Cerebellar nuclear complex (tissue), 1 donor: Measurements from ENCODE around the gene SETBP1.

Source experiments
- DNase-seq, 2 experiments: peaks; one replicate each; lab custom pipeline; 2025; lab: John Stamatoyannopoulos, UW

SETBP1 gene

GRCh38 chr18:44816477-44816876 lies 135.8 kb downstream of the SETBP1 start:
- no peak for DNase-seq

GRCh38 chr18:44817831-44818473 lies 137.3 kb downstream of the SETBP1 start:
- DNase-seq: no peak

- DNase-seq: no peak
Observed at GRCh38 chr18:44818668-44819403, 138.1 kb downstream of the SETBP1 start.

GRCh38 chr18:44819944-44820510 lies 139.3 kb downstream of the SETBP1 start:
- peak in 1 of 2 experiments; percentile 23 for DNase-seq

GRCh38 chr18:44821924-44822323 lies 141.2 kb downstream of the SETBP1 start:
- no peak for DNase-seq

GRCh38 chr18:44823286-44823685 lies 142.6 kb downstream of the SETBP1 start:
- DNase-seq: no peak

GRCh38 chr18:44823782-44824181 lies 143.1 kb downstream of the SETBP1 start:
- DNase-seq: no peak

GRCh38 chr18:44824884-44825283 lies 144.2 kb downstream of the SETBP1 start:
- no peak for DNase-seq

GRCh38 chr18:44826418-44827259 lies 146.0 kb downstream of the SETBP1 start:
- DNase-seq: no peak

GRCh38 chr18:44828080-44828479 lies 147.4 kb downstream of the SETBP1 start:
- no peak for DNase-seq

GRCh38 chr18:44830581-44830980 lies 149.9 kb downstream of the SETBP1 start:
- DNase-seq: no peak

GRCh38 chr18:44833786-44834185 lies 153.1 kb downstream of the SETBP1 start:
- no peak for DNase-seq

GRCh38 chr18:44834867-44835469 lies 154.3 kb downstream of the SETBP1 start:
- DNase-seq: no peak

GRCh38 chr18:44835703-44836102 lies 155.0 kb downstream of the SETBP1 start:
- DNase-seq: no peak

GRCh38 chr18:44836263-44836662 lies 155.6 kb downstream of the SETBP1 start:
- no peak for DNase-seq

GRCh38 chr18:44837482-44838180 lies 156.9 kb downstream of the SETBP1 start:
- DNase-seq: no peak

- no peak for DNase-seq
Observed at GRCh38 chr18:44838971-44839666, 158.4 kb downstream of the SETBP1 start.

GRCh38 chr18:44840058-44840790 lies 159.5 kb downstream of the SETBP1 start:
- DNase-seq: no peak

GRCh38 chr18:44841221-44841620 lies 160.5 kb downstream of the SETBP1 start:
- DNase-seq: no peak
